Endothelial cell of umbilical vein (primary cell): ENCODE data around the gene PXMP2. TPM values are rescaled to one million over a fixed set of nuclear protein-coding genes. Genes with fewer than 3 reads are reported as not detected.

Experiments used
- BruUV-seq: library from RNA; stranded (reverse); fragments of 400-500 nt; replicated peaks from 2 replicates; lab custom pipeline; 2021; lab: Mats Ljungman, UMichigan
- CTCF ChIA-PET: fragments of 300-600, 350-600 bp; sonication (Branson Sonifier 250); formaldehyde crosslinking; loops from one replicate; lab custom pipeline; 2021; ENCODE audit warnings: antibody characterized with exemption, inconsistent platforms; lab: Charles Lee
- POLR2A ChIA-PET: fragments of 300-600, 350-600 bp; sonication (Branson Sonifier 250); formaldehyde crosslinking; loops from one replicate; lab custom pipeline; 2021; ENCODE audit warnings: antibody characterized with exemption, inconsistent platforms; lab: Charles Lee
- DNase-seq: peaks from one replicate; pipeline ENCODE4 v3.0.0-alpha.2; 2011; ENCODE audit warnings: low read depth, low spot score
- FAIRE-seq: peaks from 2 replicates; lab custom pipeline; 2011; peaks lifted over from hg19 to GRCh38; lab: Jason Lieb, UNC
- H2AFZ ChIP-seq: 2 replicates; pipeline ENCODE4 v1.6.0; 2012; ENCODE audit warnings: low read depth, low read length, control low read depth, inconsistent platforms
- H3K27ac ChIP-seq: 2 replicates; pipeline ENCODE4 v1.5.1; 2011; ENCODE audit warnings: low read depth, mild to moderate bottlenecking, control low read depth, low read length, moderate library complexity; ENCODE audit not compliant: insufficient read depth
- H3K27me3 ChIP-seq, 2 experiments: 2 replicates each; pipeline versions ENCODE4 v1.6.0 to v1.6.1; 2011; ENCODE audit warnings: low read length in 2 of 2, mixed read lengths in 1 of 2; ENCODE audit not compliant: control insufficient read depth in 2 of 2, insufficient read depth in 2 of 2
- H3K36me3 ChIP-seq, 2 experiments: 2 replicates in 1 of 2; 3 replicates in 1 of 2; pipeline ENCODE4 v1.5.1; 2011; ENCODE audit warnings: low read length in 2 of 2, mild to moderate bottlenecking in 1 of 2, moderate library complexity in 1 of 2; ENCODE audit not compliant: control insufficient read depth in 2 of 2, insufficient read depth in 2 of 2; ENCODE audit errors: extremely low read depth in 1 of 2
- H3K4me1 ChIP-seq: 3 replicates; pipeline ENCODE4 v1.5.1; 2011; ENCODE audit warnings: mild to moderate bottlenecking, low read length; ENCODE audit not compliant: control insufficient read depth, insufficient read depth; ENCODE audit errors: extremely low read depth
- H3K4me2 ChIP-seq: 2 replicates; pipeline ENCODE4 v1.6.1; 2011; ENCODE audit warnings: low read length, control low read depth, mixed read lengths; ENCODE audit not compliant: insufficient read depth
- H3K4me3 ChIP-seq, 3 experiments: fragments of 200-600 bp in 1 of 3; sonication (generic), shearing (Covaris generic) in 1 of 3; replicated peaks in 1 of 3; 2 replicates each; pipeline ENCODE4 v1.5.1; 2011 to 2016; ENCODE audit warnings: control low read depth in 3 of 3, low read length in 3 of 3, mild to moderate bottlenecking in 2 of 3, inconsistent platforms in 1 of 3, low read depth in 1 of 3, moderate library complexity in 1 of 3; ENCODE audit not compliant: insufficient read depth in 1 of 3
- H3K79me2 ChIP-seq: 2 replicates; pipeline ENCODE4 v1.6.0; 2012; ENCODE audit warnings: low read length, inconsistent platforms; ENCODE audit not compliant: control insufficient read depth, insufficient read depth
- H3K9ac ChIP-seq: replicated peaks from 2 replicates; pipeline ENCODE3; 2011; ENCODE audit warnings: low read length, control low read depth; ENCODE audit not compliant: insufficient read depth; ENCODE audit errors: extremely low read depth
- H3K9me1 ChIP-seq: replicated peaks from 3 replicates; pipeline ENCODE4 v1.6.0; 2011; ENCODE audit warnings: mild to moderate bottlenecking, low read length; ENCODE audit not compliant: control insufficient read depth, insufficient read depth; ENCODE audit errors: extremely low read depth
- H3K9me3 ChIP-seq: replicated peaks from 2 replicates; pipeline ENCODE4 v1.5.1; 2012; ENCODE audit warnings: low read length, inconsistent platforms; ENCODE audit not compliant: control insufficient read depth, insufficient read depth
- H4K20me1 ChIP-seq: replicated peaks from 2 replicates; pipeline ENCODE3; 2011; ENCODE audit warnings: mild to moderate bottlenecking, low read length; ENCODE audit not compliant: control insufficient read depth, insufficient read depth; ENCODE audit errors: extremely low read depth
- EZH2 ChIP-seq: IDR thresholded peaks from 2 replicates; pipeline ENCODE4 v1.6.1; 2012; ENCODE audit warnings: borderline replicate concordance, low read depth, mild to moderate bottlenecking, moderate library complexity, low read length, inconsistent platforms; ENCODE audit not compliant: severe bottlenecking
- FOS ChIP-seq: IDR thresholded peaks from 2 replicates; pipeline ENCODE4 v1.6.1; 2011; ENCODE audit warnings: mild to moderate bottlenecking, low read length, moderate library complexity, borderline replicate concordance; ENCODE audit not compliant: insufficient read depth
- GATA2 ChIP-seq: IDR thresholded peaks from 2 replicates; pipeline ENCODE4 v1.7.0; 2011; ENCODE audit warnings: low read depth, mild to moderate bottlenecking, moderate library complexity, mixed read lengths, low read length; ENCODE audit not compliant: insufficient read length, insufficient read depth
- JUN ChIP-seq: IDR thresholded peaks from 2 replicates; pipeline ENCODE4 v1.6.1; 2011; ENCODE audit warnings: borderline replicate concordance, low read depth; ENCODE audit not compliant: insufficient read length, insufficient read depth
- MAX ChIP-seq: IDR thresholded peaks from 2 replicates; pipeline ENCODE4 v1.6.1; 2011; ENCODE audit not compliant: insufficient read depth, insufficient read length
- MYC ChIP-seq: IDR thresholded peaks from one replicate; pipeline ENCODE4 v1.6.1; 2011; ENCODE audit warnings: mild to moderate bottlenecking, low read depth, low read length
- POLR2A ChIP-seq: IDR thresholded peaks from 2 replicates; pipeline ENCODE4 v1.6.1; 2012; ENCODE audit warnings: low read depth, mild to moderate bottlenecking, control low read depth, low read length
- POLR2AphosphoS5 ChIP-seq: IDR thresholded peaks from 2 replicates; pipeline ENCODE4 v1.6.1; 2012; ENCODE audit warnings: low read depth, mild to moderate bottlenecking, control low read depth, low read length, moderate library complexity; ENCODE audit not compliant: insufficient read depth
- dilution Hi-C: fragments of 300-500 bp; cut with MboI; formaldehyde crosslinking; loops from one replicate; pipeline ENCODE4 v1.15.0; 2019; ENCODE audit warnings: low sequenced_read_pairs; ENCODE audit not compliant: extremely low pct_ligation_motif_present
- intact Hi-C: fragments of 100-400 bp; cut with micrococcal nuclease; formaldehyde crosslinking; loops from one replicate; pipeline ENCODE4 v1.10.0; 2022
- polyA plus RNA-seq, 4 experiments: library from polyadenylated mRNA; depleted of rRNA in 3 of 4; stranded (reverse) in 3 of 4; unstranded in 1 of 4; fragments of >200 nt; gene quantifications; 2 replicates each; pipeline versions ENCODE4 v1.2.1 to v1.2.3, GENCODE V29; 2011 to 2012; ENCODE audit warnings: missing spikeins in 1 of 4
- total RNA-seq: library from RNA; stranded (reverse); gene quantifications from 2 replicates; pipeline ENCODE4 v1.2.3, GENCODE V29; 2021
- TF ChIP-seq, protein P1 (sequence below), 2 donors: IDR thresholded peaks; 1 replicate in 1 of 2; 2 replicates in 1 of 2; pipeline ENCODE4 v1.5.1; 2011; ENCODE audit warnings: low read length in 2 of 2, mild to moderate bottlenecking in 2 of 2, moderate library complexity in 2 of 2, control low read depth in 1 of 2, inconsistent platforms in 1 of 2, low read depth in 1 of 2; ENCODE audit not compliant: insufficient read depth in 1 of 2; ENCODE audit errors: extremely low read depth in 1 of 2

Gene PXMP2
- total and polyA plus RNA-seq, 2 donors (not counting 3 experiments of a cell fraction or from before 2014, with no cell fraction given) = 24.0 to 31.5 TPM

GRCh38 chr12:132735496-132735895, 48.1 kb downstream of the PXMP2 start:
- H3K79me2 ChIP-seq = peaks cover 5% of the 10 kb centered on the region
- peaks cover 27 to 63% of the 10 kb centered on the region in 2 experiments for H3K36me3 ChIP-seq
- BruUV-seq = no TSS peak
- TF ChIP-seq EZH2 (no peak), FOS (no peak), GATA2 (no peak), POLR2AphosphoS5 (no peak), MYC (no peak), MAX (no peak), POLR2A (no peak), JUN (no peak)
- TF ChIP-seq, protein P1, sequence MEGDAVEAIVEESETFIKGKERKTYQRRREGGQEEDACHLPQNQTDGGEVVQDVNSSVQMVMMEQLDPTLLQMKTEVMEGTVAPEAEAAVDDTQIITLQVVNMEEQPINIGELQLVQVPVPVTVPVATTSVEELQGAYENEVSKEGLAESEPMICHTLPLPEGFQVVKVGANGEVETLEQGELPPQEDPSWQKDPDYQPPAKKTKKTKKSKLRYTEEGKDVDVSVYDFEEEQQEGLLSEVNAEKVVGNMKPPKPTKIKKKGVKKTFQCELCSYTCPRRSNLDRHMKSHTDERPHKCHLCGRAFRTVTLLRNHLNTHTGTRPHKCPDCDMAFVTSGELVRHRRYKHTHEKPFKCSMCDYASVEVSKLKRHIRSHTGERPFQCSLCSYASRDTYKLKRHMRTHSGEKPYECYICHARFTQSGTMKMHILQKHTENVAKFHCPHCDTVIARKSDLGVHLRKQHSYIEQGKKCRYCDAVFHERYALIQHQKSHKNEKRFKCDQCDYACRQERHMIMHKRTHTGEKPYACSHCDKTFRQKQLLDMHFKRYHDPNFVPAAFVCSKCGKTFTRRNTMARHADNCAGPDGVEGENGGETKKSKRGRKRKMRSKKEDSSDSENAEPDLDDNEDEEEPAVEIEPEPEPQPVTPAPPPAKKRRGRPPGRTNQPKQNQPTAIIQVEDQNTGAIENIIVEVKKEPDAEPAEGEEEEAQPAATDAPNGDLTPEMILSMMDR (IDR thresholded peaks at IDR 0.05; ENCODE audit: extremely low read depth in 1 of 2, insufficient read depth in 1 of 2, low read depth in 1 of 2, low read length in 2 of 2) = no peak
- no peaks in the 10 kb centered on the region for H4K20me1 ChIP-seq
- DNase-seq (no peak), FAIRE-seq (no peak)
- POLR2A ChIA-PET = no interaction called here
- no peaks in the 10 kb centered on the region for H3K27me3 ChIP-seq
- CTCF ChIA-PET = no interaction called here
- dilution Hi-C loops (no loop called here), intact Hi-C loops (no loop called here)
- H2AFZ ChIP-seq = no peak overlapping the region
- H3K9me3 ChIP-seq = no peaks in the 10 kb centered on the region
- H3K4me1 ChIP-seq = no peaks in the 10 kb centered on the region
- H3K9me1 ChIP-seq = no peaks in the 10 kb centered on the region
- H3K9ac ChIP-seq = no peak overlapping the region
- H3K4me2 ChIP-seq = no peak overlapping the region
- H3K4me3 ChIP-seq = no peak overlapping the region
- H3K27ac ChIP-seq = no peak overlapping the region
